ENCODE results near the gene DMTF1.

DMTF1 gene

DNA sequence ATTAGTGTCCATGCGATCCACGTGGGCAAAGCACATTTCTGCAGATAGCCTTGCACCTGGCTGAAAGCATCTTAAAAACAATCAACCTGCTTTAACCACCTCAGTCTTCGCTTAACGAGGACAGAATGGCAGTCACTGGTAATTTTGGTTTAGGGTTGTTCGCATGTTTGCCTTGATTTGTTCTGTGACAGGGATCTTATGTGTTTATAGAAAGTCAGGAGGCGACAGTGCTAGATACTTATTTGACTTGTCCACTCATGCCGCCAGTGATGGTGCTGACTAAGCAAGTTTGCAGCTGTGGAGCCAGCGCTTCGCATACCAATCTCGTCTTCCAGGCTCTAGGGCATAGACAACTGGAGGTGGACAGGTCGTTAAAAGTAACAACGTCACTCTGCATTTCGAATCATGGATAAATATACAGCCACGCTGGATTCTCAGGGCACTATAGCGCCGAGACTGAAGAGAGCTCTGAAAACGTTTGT is 68.5 kb downstream of the DMTF1 start:
- in situ Hi-C loops (cut with MboI; ENCODE audit: low sequenced_read_pairs), result no loop called here

DNA sequence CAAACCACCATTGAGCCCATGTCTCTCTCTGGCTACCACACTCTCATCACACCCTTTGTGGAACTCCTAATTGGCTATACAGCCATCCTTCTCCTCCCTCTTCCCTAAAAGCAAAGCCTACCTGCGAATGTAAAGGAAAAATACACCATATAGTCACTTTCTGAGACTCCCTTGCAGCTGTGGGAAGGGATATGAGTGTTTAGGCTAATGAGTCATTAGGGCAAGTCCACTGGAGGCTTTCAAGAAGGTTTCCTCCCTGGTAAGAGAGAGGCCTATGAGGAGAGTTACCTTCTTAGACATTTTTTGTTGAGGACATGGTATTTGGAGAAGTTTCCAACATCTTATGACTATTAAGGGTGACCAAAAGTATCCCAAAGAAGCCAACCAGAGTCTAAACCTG is 71.4 kb downstream of the DMTF1 start:
- in situ Hi-C loops (cut with MboI; ENCODE audit: low sequenced_read_pairs), result no loop called here

DNA sequence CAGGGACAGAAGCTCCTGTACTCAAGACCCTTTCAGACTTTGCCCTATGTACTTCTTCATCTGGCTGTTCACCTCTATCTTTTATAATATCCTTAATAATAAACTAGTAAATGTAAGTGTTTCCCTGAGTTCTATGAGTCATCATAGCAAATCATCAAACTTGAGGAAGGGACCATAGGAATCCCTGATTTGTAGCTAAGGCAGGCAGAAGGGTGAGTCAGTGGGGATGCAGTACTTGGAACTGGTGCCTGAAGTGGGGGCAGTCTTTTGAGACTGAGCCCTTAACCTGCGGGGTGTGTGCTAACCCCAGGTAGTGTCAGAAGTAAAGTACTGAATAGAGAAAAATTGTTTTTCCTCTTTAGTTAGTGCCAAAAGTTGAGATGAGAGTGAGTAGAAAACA is 73.4 kb downstream of the DMTF1 start:
- in situ Hi-C loops (cut with MboI; ENCODE audit: low sequenced_read_pairs), result loop anchor here (25.0 kb wide), 1 partner anchor 288 kb away; no protein-coding TSS in a partner anchor

DNA sequence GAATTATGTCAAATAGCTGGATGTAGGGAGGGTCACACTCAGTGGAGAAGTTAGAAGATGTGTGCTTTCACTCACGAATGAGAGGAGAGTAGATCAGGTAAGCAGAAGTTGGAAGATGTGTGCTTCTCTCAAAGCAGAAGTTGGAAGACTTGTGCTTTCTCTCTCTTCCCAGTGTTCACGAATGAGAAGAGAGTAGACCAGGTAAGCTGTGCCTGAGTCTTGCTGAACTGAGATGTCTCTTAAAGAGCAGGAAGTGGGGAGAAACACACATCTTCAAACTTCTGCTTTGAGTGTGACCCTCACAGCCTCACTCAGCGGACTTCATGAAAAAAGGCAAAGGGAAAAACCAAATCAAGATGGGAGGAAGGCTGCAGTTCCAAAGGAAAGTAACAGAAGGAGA is 74.2 kb downstream of the DMTF1 start:
- in situ Hi-C loops (cut with MboI; ENCODE audit: low sequenced_read_pairs), result loop anchor here (25.0 kb wide), 1 partner anchor 289 kb away; no protein-coding TSS in a partner anchor

DNA sequence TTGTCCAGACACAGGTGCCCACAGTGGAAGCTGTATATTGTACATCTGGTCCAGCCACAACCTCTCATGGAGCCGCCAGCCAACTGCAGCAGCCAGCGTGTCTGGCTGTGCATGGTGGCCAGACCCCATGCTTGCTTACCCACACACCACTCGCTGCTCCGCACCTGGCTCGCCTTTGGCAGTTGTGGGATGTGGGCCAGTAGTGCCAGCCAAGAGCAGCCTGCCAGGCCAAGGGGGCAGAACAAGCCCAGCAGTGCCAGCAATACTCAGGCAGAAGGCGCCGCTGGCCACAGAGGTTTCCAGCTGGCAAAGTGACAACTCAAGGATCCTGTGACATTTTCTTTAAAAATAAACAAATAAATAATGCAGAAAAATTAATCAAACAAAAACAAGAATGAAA is 79.0 kb downstream of the DMTF1 start:
- in situ Hi-C loops (cut with MboI; ENCODE audit: low sequenced_read_pairs), result loop anchor here (25.0 kb wide), 1 partner anchor 294 kb away; no protein-coding TSS in a partner anchor

DNA sequence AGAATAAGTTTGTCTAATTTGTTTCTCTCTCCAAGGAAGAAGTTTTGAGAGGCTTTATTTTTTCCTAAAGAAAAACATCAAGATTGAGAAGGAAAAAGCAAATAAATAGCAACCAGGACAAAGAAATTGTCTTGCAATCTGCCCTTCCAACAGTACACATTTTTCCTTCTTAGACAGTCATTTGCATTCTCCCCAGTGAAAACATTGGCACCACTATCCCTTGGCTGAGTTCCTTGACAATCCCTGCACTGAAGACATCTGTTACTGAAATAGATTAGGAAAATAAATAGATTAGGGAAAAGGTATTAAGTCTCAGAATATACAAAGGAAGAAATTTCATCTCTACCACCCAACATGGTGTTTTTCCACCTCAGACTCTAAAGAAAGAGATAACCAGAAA is 79.5 kb downstream of the DMTF1 start:
- in situ Hi-C loops (cut with MboI; ENCODE audit: low sequenced_read_pairs), result loop anchor here (25.0 kb wide), 1 partner anchor 294 kb away; no protein-coding TSS in a partner anchor

DNA sequence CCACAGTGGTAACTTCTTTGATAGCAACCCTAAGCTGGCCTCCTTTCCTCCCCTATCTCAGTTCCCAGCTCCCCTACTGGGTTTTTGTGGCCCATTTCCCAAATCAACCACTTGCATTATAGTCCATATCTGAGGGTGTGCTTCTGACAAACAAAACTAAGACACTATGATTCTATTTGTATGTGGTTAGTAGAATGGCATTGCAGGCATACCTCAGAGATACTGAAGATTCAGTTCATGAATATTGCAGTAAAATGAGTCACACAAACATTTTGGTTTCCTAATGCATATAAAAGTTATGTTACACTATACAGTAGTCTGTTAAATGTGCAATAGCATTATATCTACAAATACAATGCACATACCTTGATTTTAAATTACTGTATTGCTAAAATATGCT is 82.7 kb downstream of the DMTF1 start:
- in situ Hi-C loops (cut with MboI; ENCODE audit: low sequenced_read_pairs), result loop anchor here (25.0 kb wide), 1 partner anchor 298 kb away; no protein-coding TSS in a partner anchor

DNA sequence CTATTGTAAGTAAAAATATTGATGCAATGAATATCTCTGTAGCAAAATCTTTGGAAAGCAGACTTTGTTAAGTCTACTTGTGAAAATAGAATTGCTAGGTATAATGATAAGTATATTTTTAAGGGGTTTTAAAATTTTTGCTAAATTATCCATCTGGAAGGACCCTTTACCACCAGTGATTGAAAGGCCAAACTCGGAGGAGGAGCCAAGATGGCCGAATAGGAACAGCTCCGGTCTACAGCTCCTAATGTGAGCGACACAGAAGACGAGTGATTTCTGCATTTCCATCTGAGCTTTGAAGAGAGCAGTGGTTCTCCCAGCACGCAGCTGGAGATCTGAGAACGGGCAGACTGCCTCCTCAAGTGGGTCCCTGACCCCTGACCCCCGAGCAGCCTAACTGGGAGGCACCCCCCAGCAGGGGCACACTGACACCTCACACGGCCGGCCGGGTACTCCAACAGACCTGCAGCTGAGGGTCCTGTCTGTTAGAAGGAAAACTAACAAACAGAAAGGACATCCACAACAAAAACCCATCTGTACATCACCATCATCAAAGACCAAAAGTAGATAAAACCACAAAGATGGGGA is 86.3 kb downstream of the DMTF1 start:
- in situ Hi-C loops (cut with MboI; ENCODE audit: low sequenced_read_pairs), result loop anchor here (25.0 kb wide), 1 partner anchor 301 kb away; no protein-coding TSS in a partner anchor

DNA sequence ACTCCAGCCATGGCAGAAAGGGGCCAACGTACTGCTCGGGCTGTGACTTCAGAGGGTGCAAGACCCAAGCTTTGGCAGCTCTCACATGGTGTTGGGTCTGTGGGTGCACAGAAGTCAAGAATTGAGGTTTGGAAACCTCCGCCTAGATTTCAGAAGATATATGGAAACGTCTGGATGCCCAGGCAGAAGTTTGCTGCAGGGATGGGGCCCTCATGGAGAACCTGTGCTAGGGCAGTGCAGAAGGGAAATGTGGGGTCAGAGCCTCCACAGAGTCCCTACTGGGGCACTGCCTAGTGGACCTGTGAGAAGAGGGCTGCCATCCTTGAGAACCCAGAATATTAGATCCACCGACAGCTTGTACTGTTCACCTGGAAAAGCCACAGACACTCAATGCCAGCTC is 93.4 kb downstream of the DMTF1 start:
- in situ Hi-C loops (cut with MboI; ENCODE audit: low sequenced_read_pairs), result loop anchor here (25.0 kb wide), 1 partner anchor 308 kb away; no protein-coding TSS in a partner anchor
